HG03558 (cell line): ENCODE results near the gene COL17A1.

Experiments used
- ATAC-seq: cut with Tn5 transposase; IDR thresholded peaks from one replicate; pipeline ENCODE4 v1.9.1; 2021; ENCODE audit warnings: moderate number of reproducible peaks; ENCODE audit not compliant: unreplicated experiment; ENCODE audit errors: extremely low read depth

The COL17A1 gene

DNA sequence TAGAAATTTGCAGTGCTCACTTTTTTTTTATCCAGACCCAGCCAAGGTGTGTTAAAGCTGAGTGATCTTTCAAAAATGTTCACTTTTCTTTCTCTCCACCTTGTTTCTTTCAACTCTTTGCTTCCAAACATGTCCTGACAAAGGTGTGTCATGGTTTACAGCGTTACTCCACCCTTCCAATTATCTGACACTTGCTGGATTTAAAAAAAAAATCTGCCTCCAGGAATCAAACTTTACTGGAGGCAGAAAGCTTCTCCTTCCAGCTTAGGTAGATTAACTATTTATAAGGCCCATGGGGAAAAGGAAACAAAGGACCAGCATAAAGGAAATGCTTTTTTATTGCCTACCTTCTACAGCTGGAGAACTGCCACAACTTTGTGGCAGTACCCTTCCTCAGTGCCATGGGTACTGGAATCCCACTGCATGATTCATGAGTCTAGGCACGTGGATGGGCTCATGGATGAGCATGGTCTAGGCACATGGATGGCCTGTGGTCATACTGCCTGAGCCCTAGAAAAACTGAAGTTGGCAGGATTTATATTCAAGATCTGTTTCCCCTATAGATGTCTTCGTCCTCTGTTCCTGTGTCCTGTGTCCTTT, at the start of gene COL17A1:
Gene COL17A1, minus strand, starts transcription at position 80 of the 600 bp plus-strand sequence. CDS start 5,207 bp downstream, outside the sequence.
- ATAC-seq, result no peak

GRCh38 chr10:104130041-104130440, 44.4 kb upstream of the COL17A1 start:
- no peak for ATAC-seq

DNA sequence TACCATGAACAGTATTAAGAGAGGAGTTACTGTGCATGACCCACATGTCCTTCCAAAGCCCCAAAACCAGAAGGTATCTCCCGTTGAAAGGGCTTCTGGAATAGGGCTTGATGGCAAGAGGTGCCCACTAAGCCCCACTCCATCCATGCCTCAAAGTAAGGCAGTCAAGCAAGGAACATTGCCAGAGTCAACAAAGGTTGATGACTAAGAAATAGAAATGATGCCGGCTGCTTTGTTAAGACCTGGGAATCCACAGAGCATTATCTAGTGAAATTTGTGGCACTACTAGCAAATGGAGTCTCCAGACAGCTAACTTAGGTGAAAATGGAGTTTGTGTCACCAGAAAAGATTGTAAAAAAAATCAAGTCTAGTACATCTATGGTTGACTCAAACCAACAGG, 42.5 kb upstream of the COL17A1 start:
- ATAC-seq, result no peak

DNA sequence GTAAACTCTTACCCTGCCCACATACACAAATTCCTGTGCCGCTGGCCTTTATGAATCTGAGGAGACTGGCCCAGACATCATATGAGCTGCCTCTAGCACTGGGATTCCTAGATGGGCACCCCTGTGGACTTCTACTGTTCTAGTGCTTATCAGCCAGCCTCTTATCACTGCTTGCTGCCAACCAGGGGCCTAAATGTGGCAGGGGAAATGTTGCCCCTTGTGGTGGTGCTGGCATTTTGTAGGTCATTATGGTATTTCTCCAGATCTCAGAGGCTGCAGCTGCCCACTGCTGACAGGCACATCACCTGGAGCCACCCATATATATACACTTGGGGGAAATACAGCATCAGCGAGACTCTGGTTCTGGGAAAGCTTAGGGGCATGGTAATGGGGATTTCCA, 41.7 kb upstream of the COL17A1 start:
- ATAC-seq, result no peak

- ATAC-seq, result no peak
Observed at GRCh38 chr10:104123397-104123796, 37.7 kb upstream of the COL17A1 start.

DNA sequence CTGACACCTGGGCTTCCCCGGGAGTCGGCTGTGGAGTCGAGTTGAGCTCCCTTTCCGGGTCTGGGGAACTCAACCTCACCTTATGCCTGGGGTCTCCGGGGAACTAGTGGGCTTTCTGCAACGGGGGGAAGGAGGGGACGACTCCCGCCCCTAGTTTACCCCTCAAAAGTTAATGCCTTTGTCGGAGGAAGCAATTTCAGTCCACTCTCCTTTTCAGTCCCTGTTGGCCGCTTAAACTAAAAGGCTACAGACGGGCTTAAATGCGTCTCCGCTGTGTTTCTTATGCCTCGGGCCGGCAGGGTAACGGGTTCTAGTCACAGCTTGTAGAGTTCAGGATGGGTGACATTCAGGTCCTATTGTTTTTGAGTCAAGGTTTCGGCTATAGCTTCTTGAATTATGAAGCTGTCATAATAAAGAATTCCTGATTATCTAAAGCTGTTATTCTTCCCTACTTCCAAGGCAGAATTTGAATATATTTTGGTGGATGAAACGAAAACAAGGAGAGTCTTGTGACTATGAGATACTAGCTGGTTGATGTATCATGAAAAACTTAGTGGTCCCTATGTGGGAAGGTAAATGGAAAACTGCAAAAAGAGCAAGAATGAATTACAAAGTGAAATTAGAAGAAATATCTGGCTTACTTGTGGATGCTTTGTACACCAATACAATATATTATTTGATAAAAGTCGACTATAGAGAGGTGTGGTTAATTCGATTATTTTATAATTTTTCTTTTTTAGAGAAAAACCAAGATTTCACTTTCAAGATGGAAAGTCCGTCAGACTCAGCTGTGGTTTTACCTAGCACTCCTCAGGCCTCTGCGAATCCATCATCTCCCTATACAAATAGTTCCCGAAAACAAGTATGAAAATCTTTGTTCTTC, 36.8 kb upstream of the COL17A1 start:
- no peak for ATAC-seq

GRCh38 chr10:104121485-104122224, 36.0 kb upstream of the COL17A1 start, which contains the start of gene SFR1:
SFR1 (plus strand) TSS chr10:104122171; CDS start chr10:104122184, 13 bp downstream.
- peak; percentile 68 for ATAC-seq

GRCh38 chr10:104120903-104121484, 35.3 kb upstream of the COL17A1 start:
- ATAC-seq, result peak; percentile 29

- ATAC-seq, result no peak
Observed at GRCh38 chr10:104120512-104120902, 34.8 kb upstream of the COL17A1 start.

DNA sequence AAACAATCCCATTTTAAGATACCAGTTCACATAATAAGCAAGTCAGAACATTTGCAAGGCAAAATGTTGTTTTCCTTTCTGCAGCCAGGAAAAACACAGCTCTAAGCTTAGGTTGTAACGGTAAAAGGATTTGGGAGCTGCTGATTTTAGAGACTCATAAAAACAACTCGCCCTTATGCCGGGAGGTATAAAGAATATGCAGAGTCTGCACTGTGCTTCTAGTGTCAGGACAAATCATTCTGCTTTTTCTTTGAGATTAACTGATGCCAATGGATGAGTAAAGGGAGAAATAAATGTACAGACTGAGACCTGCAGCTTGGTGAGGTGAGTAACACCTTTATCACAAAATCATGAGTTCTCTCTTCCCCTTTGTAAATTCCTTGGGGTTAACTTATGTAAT, 34.3 kb upstream of the COL17A1 start:
- ATAC-seq, result no peak

GRCh38 chr10:104117839-104118323, 32.2 kb upstream of the COL17A1 start:
- no peak for ATAC-seq

DNA sequence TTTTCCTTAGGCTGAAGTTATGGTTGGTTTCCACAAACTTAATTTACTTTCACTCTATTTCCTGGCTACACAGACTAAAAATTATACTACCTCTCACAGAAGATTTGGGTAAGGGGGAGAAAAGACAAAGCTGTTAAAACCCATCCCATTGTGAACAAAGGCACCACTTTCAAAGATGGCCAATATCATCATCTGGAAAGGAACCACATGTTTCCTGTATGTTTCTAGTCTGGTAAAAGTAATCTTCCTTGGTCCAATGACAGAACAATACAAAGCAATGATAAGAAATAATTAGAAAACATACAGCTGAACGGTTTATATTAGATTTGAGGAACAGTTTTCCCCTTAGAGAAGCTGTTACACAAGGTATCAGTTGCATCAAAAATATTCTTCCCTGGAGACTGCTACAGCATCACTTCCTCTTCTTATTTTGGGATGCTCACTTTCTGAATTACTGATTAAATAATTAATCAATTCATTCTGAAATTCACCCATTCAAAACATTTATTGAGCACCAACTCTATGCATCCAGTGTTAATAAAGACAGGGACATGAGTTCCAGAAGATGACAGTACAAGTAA, 27.8 kb upstream of the COL17A1 start:
- no peak for ATAC-seq

- peak; percentile 86 for ATAC-seq
Observed at GRCh38 chr10:104109908-104110662, 24.4 kb upstream of the COL17A1 start.

DNA sequence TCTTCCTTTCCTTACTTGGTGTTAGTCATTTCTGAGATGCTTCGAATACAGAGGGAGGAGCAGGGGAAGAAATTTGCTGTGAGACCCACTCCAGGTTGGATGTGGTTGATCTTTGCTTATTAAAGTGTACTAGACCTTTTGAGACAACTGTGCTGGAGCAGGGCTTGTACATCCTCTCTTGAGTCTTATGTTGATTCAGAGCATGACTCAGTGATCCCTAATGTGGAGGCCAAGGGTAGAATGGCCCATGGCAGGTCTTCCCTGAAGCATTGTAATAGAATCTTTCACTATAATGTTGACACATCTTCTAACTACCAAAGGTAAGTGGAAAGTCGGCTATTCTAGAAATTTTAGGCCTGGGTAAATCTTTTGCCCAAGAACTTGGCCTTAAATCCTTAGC, 19.2 kb upstream of the COL17A1 start:
- no peak for ATAC-seq

DNA sequence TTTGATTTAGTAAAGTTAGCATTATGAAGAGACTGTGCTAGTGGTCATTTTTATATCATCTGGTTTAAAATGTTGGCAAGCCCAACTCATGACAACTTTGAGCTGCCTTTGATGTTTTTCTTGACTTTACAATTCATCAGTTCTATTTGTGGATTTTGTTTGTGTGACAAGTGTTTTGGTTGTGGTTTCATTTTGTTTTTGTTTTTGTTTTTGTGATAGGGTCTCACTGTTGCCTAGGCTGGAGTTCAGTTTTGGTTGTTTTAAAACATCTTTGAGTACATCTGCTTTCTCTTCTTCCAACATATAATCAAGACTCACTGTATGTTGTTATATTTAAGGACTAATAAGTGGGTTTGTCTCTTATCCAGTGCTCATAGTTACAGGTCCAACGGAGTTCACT, 18.7 kb upstream of the COL17A1 start:
- no peak for ATAC-seq

GRCh38 chr10:104103956-104104355, 18.3 kb upstream of the COL17A1 start:
- ATAC-seq, result no peak

DNA sequence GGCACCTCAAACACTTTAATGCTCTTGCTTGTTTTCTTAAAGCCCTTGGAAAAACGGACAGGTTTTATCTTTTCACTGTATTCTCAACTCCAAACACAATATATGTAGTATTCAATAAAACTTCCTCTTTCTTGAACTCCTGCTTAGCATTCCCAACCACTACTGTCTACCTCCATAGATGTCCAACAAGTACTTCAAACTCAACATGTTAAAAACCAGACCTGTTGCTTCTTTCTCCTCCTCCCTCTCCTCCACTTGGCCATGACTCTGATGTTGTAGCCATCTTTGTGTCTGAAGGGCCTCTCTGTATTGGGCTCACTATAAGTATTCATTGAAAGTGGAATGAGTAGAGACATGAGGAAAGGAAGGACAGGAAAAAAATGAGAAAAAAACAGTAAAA, 16.2 kb upstream of the COL17A1 start:
- ATAC-seq, result no peak

DNA sequence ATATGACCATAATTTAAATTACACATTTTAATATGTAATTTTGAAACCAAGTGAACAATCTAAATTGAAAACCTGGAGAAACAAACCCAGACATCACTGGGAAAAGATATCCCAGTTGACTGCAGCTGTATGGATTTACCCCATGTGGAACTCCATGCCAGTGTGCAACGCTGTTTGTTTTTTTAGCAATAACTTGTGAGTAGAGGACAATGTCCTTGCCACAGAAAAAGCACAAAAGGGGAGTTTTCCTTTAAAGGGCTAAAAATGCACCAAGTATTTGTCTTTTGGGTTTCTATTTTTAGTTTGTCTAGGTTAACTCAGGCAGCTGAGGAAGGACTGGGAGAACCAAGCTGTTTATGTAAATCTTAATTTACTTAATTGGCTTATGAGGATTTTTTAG, 15.1 kb upstream of the COL17A1 start:
- no peak for ATAC-seq

DNA sequence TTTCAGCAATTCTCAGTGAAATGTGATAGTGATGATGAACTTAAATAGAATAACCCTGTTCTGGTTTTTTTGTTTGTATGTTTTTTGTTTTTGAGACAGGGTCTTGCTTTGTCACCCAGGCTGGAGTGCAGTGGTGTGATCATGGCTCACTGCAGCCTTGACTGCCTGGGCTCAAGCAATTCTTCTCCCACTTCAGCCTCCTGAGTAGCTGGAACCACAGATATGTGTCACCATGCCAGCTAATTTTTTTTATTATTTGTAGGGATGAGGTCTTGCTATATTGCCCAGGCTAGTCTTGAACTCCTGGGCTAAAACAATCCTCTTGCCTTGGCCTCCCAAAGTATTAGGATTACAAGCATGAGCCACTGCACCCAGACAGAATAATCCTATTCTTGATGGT, 14.3 kb upstream of the COL17A1 start:
- no peak for ATAC-seq
